Panc1 (cell line): ENCODE measurements around the gene FBRS.

Experiments
- POLR2AphosphoS5 ChIP-seq: IDR thresholded peaks from 2 replicates; pipeline ENCODE4 v1.6.1; 2012; ENCODE audit warnings: mild to moderate bottlenecking, low read depth, low read length, moderate library complexity
- TCF7L2 ChIP-seq: IDR thresholded peaks from 2 replicates; pipeline ENCODE4 v1.6.1; 2011; ENCODE audit warnings: mild to moderate bottlenecking, low read depth, low read length, inconsistent platforms
- TF ChIP-seq, protein P1 (sequence below): fragments of 450-650 bp; IDR thresholded peaks from 2 replicates; pipeline ENCODE4 v1.5.1; 2017; ENCODE audit warnings: mild to moderate bottlenecking
- TF ChIP-seq, protein P2 (sequence below), 2 experiments: IDR thresholded peaks; 2 replicates each; pipeline ENCODE4 v1.6.1; 2011 to 2012; ENCODE audit warnings: low read depth in 2 of 2, control low read depth in 1 of 2, low read length in 1 of 2, mild to moderate bottlenecking in 1 of 2, moderate library complexity in 1 of 2; ENCODE audit not compliant: insufficient read depth in 1 of 2

DNA sequence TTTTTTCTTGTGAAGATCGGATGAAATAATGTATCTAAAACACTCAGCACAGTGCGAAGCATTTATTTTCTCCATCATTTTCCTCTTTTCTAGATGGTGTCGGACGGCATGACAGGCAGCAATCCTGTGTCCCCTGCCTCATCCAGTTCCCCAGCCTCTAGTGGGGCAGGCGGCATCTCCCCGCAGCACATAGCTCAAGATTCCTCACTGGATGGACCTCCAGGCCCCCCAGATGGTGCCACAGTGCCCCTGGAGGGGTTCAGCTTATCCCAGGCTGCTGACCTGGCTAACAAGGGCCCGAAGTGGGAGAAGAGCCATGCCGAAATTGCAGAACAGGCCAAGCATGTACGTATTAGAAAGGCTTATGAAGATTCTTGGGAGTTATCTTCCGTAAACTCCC lies 45.7 kb downstream of the FBRS start:
- TF ChIP-seq, protein P1, sequence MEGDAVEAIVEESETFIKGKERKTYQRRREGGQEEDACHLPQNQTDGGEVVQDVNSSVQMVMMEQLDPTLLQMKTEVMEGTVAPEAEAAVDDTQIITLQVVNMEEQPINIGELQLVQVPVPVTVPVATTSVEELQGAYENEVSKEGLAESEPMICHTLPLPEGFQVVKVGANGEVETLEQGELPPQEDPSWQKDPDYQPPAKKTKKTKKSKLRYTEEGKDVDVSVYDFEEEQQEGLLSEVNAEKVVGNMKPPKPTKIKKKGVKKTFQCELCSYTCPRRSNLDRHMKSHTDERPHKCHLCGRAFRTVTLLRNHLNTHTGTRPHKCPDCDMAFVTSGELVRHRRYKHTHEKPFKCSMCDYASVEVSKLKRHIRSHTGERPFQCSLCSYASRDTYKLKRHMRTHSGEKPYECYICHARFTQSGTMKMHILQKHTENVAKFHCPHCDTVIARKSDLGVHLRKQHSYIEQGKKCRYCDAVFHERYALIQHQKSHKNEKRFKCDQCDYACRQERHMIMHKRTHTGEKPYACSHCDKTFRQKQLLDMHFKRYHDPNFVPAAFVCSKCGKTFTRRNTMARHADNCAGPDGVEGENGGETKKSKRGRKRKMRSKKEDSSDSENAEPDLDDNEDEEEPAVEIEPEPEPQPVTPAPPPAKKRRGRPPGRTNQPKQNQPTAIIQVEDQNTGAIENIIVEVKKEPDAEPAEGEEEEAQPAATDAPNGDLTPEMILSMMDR: no peak
- TF ChIP-seq POLR2AphosphoS5: no peak
- TF ChIP-seq, protein P2, sequence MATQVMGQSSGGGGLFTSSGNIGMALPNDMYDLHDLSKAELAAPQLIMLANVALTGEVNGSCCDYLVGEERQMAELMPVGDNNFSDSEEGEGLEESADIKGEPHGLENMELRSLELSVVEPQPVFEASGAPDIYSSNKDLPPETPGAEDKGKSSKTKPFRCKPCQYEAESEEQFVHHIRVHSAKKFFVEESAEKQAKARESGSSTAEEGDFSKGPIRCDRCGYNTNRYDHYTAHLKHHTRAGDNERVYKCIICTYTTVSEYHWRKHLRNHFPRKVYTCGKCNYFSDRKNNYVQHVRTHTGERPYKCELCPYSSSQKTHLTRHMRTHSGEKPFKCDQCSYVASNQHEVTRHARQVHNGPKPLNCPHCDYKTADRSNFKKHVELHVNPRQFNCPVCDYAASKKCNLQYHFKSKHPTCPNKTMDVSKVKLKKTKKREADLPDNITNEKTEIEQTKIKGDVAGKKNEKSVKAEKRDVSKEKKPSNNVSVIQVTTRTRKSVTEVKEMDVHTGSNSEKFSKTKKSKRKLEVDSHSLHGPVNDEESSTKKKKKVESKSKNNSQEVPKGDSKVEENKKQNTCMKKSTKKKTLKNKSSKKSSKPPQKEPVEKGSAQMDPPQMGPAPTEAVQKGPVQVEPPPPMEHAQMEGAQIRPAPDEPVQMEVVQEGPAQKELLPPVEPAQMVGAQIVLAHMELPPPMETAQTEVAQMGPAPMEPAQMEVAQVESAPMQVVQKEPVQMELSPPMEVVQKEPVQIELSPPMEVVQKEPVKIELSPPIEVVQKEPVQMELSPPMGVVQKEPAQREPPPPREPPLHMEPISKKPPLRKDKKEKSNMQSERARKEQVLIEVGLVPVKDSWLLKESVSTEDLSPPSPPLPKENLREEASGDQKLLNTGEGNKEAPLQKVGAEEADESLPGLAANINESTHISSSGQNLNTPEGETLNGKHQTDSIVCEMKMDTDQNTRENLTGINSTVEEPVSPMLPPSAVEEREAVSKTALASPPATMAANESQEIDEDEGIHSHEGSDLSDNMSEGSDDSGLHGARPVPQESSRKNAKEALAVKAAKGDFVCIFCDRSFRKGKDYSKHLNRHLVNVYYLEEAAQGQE (IDR thresholded peaks at IDR 0.05; ENCODE audit: insufficient read depth in 1 of 2, low read depth in 2 of 2, low read length in 1 of 2): no peak
- no peak for TF ChIP-seq TCF7L2
